Breast epithelium (tissue), 3 donors: ENCODE measurements around the gene ZNF41.

Experiments used
- CTCF ChIP-seq, 3 donors: fragments of 450-650 bp; IDR thresholded peaks; one replicate each; pipeline ENCODE4 v1.5.1; 2016 to 2017; ENCODE audit warnings: antibody characterized with exemption in 3 of 3, mild to moderate bottlenecking in 3 of 3, moderate library complexity in 3 of 3
- POLR2A ChIP-seq: fragments of 450-650 bp; IDR thresholded peaks from one replicate; pipeline ENCODE4 v1.6.1; 2016; ENCODE audit warnings: antibody characterized with exemption, mild to moderate bottlenecking, moderate library complexity
- POLR2AphosphoS5 ChIP-seq, 3 donors: sonication (generic); formaldehyde crosslinking; IDR thresholded peaks; one replicate each; pipeline ENCODE4 v1.6.1; 2017; ENCODE audit warnings: antibody characterized with exemption in 3 of 3

GRCh38 chrX:47420962-47421361 is 62.1 kb downstream of the ZNF41 start:
- no peak for TF ChIP-seq CTCF (IDR thresholded peaks at IDR 0.05)
- TF ChIP-seq POLR2A = no peak
- TF ChIP-seq POLR2AphosphoS5 (IDR thresholded peaks at IDR 0.05) = no peak
